Vagina (tissue), 2 donors: ENCODE data around the gene UBE2J1.

ENCODE experiments used
- CTCF ChIP-seq, 3 experiments: fragments of 450-650 bp in 2 of 3; fragments of 200-600 bp in 1 of 3; sonication (generic) in 1 of 3; IDR thresholded peaks; one replicate each; pipeline ENCODE4 v1.5.1; 2017 to 2019; ENCODE audit warnings: antibody characterized with exemption in 3 of 3, mild to moderate bottlenecking in 2 of 3, moderate library complexity in 2 of 3
- POLR2A ChIP-seq, 2 donors: fragments of 450-650 bp; IDR thresholded peaks; one replicate each; pipeline ENCODE4 v1.6.1; 2017; ENCODE audit warnings: antibody characterized with exemption in 2 of 2, mild to moderate bottlenecking in 2 of 2, moderate library complexity in 2 of 2
- POLR2AphosphoS5 ChIP-seq, 2 donors: sonication (generic); formaldehyde crosslinking; IDR thresholded peaks; one replicate each; pipeline ENCODE4 v1.9.0; 2017; ENCODE audit warnings: antibody characterized with exemption in 2 of 2, mild to moderate bottlenecking in 2 of 2, low read depth in 1 of 2; ENCODE audit not compliant: insufficient read depth in 1 of 2

GRCh38 chr6:89317067-89317466 is 35.5 kb downstream of the UBE2J1 start:
- TF ChIP-seq CTCF (IDR thresholded peaks at IDR 0.05) (no peak), POLR2A (IDR thresholded peaks at IDR 0.05) (no peak), POLR2AphosphoS5 (IDR thresholded peaks at IDR 0.05; ENCODE audit: insufficient read depth in 1 of 2, low read depth in 1 of 2) (no peak)
